GM19023 (cell line): ENCODE data around the gene C5orf24.
"Not testable (repeated sequence)": the region's sequence is repeated elsewhere in the genome, so short reads cannot be mapped to it uniquely, and the experiment has no call there.

Experiments
- ATAC-seq: cut with Tn5 transposase; IDR thresholded peaks from one replicate; pipeline ENCODE4 v1.9.1; 2021; ENCODE audit warnings: mild to moderate bottlenecking, moderate library complexity; ENCODE audit not compliant: unreplicated experiment

C5orf24 gene

DNA sequence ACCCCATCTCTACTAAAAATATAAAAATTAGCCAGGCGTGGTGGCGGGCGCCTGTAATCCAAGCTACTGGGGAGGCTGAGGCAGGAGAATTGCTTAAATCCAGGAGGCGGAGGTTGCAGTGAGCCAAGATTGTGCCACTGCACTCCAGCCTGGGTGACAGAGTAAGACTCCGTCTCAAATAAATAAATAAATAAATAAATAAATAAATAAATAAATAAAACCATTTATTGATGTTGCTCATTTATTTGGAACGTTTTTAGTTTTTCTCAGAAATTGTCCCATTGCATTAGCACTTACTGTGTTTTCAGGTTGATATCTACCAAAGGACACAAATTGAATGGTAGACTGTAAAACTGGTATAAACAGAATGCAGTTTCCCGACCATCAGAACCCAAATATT, 10.7 kb downstream of the C5orf24 start:
- ATAC-seq: not testable (repeated sequence)

DNA sequence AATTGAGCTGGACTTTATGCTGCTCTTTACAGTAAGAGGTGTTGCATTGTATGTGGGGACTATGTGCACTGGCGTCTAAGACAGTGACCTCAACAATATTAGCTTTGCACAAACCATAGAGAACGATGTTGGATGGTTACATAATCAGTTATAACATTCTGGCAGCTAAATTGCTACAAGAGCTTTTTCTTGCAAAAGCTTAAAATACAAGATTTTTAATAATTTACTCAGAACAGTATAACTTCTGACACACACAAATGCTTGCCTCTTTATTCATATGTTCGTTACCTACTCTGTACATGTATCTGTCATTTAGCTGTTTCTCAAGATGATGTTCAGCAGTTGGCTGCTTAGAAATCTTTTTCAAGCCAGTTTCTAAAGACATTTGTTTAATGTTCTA, 11.6 kb downstream of the C5orf24 start:
- ATAC-seq: no peak

DNA sequence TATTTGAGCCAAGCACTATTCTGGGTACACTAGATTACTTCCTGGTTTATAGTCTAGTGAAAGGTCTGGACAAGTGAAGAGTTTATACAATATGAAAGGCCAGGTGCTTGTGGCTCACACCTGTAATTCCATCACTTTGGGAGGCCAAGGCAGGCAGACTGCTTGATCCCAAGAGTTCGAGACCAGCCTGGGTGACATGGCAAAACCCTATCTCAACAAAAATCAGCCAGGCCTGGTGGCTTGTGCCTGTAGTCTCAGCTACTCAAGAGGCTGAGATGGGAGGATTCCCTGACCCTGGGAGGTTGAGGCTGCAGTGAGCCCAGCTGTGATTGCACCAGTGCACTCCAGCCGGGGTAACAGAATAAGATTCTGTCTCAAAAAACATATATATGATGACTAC, 18.9 kb downstream of the C5orf24 start:
- no peak for ATAC-seq

DNA sequence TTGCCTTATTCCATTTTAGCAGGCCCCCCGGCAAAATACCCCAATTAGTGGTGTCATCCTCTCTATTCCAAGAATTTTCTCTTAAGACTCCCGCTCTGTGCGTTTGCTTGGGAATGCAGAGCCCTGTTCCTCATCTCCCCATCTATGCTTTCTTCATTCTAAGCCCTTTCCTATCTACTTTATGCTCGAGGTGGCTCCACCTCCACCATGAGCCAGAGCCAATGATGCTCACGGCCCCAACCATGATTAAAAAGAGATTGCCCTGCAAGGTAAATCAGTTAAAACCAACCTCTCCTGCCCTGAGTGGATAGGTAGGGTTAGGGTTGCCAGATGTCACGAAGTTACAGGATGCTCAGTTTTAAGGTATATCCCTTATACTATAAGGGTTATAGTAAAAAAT, 27.7 kb downstream of the C5orf24 start:
- ATAC-seq: no peak

DNA sequence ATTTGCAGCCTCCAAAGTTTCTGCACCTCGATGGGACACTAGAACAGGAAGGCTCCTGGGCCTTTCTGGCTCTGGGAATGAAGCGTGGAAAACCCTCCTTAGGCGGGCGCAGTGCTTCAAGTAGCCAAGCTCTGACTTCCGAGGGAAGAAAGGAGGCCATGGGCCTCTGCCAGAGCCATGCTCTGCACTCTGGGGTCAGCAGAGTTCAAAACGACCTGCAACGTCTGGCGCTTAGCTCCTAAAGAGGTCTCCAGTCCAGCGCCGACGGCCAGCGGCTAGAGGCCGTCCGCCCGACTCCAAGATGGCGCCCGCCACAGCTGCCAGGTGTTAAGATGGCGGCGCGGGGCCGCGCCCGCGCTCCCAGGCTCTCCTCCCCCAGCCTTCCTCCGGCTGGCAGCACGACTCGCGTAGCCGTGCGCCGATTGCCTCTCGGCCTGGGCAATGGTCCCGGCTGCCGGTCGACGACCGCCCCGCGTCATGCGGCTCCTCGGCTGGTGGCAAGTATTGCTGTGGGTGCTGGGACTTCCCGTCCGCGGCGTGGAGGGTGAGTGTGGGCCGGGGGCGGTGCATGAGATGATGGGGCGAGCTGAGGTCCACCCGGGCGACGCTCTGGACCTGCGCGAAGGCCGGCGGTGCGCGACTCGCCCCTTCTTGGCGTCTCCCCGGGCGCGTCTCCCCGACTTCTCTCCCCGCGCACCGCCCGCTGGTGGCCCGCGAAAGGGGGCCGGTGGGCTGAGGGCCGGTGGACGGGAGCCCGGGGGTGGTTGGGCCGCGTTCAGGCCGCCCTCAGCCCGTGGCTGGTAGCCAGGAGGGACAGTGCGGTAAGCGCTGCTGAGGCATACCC, 28.4 kb downstream of the C5orf24 start, which contains the start of gene TXNDC15:
Gene TXNDC15 (plus strand): TSS at position 385 of the 844 bp plus-strand sequence. CDS start 57 bp downstream, at position 442.
- peak; percentile 83 for ATAC-seq

DNA sequence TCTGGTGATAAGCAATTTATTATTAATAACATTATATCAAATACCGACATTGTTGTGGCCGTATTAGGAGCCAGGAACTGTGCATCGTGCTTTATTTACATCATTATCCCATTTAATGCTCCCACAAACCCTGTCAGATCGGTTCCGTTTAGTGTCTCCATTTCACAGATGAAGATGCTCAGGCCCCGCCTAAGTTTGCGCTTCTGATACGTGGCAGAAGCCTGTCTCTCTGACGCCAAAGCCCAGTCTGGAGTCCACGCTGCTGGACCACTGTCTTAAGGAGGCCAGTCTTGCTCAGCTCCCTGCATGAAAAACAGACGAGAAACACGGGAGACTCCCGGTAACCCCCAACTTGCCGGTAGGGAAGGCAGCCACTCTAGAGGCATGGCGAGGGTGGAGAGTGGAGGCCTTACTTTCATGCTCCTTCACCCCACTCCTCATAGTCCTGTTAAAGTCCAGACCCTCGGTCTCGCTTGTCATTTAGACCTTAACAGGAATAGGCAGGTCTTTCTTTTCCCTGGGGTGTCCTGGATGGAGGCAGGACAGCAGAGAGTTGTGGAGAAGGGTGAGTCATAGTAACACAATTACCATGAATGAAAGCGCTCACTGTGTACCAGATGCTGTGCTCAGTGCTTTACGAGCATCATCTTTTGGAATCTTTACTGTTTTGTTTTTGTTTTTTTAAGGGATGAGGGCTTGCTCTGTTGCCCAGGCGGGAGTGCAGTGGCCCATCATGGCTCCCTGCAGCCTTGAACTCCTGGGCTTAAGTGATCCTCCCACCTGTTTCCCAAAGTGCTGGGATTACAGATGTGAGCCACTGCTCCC, 29.3 kb downstream of the C5orf24 start:
- ATAC-seq: peak; percentile 37

DNA sequence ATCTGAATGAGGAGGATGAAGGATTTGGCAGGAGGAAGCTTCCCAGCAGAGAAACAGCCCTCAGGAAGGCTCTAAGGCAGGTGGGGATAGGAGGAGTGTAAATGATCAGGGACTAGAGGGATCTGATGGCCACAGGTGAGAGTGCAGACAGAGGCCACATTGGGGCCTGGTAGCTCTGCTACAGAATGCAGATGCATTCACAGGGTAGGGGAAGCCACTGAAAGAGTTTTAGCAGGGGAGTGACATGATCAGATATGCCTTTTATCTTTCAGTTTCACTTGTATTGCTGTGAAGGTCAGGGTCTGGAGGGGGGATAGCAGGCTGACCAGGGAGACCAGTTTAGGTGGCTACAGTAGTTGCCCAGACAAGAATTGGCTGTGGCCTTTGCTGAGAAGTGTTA, 31.4 kb downstream of the C5orf24 start:
- no peak for ATAC-seq

DNA sequence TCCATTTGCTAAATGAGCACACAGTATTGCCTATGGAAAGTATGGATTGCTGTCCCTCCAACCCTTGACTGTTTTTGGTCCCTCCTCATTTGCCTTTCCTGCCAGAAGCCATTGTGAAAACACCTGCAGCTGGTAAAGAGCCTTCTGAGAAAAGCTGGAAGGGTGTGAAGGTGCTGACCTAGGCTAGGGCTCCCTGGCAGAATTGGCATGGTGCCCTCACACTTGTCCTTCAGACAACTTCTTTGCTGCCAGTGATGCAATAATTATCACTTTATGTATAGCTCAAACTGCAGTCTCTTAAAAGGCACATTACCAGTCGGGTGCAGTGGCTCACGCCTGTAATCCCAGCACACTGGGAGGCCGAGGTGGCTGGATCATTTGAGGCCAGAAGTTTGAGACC, 32.6 kb downstream of the C5orf24 start:
- ATAC-seq: no peak

DNA sequence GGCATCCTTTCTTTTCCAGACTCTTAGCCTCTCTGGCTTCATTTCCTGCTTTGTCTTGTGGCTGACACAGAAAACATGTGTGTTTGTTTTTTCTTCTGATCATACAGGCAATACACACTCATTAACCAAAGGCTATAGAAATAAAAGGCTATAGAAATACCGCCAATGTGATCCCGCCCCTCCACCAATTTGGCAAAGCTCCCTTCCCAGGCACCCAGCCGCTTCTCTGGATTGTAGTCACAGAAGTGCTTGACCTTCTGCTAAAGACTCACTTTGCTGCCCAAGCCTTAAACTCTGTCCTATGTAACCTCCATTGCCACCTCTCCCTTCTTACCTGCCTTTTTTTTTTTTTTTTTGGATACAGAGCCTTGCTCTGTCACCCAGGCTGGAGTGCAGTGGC, 33.7 kb downstream of the C5orf24 start:
- no peak for ATAC-seq

DNA sequence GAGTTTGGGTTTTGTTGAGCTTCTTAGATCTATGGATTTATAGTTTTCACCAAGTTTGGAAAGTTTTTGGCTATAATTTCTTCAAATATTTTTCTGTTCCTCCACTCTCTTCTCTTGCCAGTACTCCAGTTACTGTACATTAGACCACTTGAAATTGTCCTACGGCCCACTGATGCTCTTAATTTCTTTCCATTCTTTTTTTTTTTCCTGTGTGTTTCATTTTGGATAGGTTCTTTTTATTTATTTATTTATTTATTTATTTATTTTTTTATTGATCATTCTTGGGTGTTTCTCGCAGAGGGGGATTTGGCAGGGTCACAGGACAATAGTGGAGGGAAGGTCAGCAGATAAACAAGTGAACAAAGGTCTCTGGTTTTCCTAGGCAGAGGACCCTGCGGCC, 35.2 kb downstream of the C5orf24 start:
- ATAC-seq: not testable (repeated sequence)

DNA sequence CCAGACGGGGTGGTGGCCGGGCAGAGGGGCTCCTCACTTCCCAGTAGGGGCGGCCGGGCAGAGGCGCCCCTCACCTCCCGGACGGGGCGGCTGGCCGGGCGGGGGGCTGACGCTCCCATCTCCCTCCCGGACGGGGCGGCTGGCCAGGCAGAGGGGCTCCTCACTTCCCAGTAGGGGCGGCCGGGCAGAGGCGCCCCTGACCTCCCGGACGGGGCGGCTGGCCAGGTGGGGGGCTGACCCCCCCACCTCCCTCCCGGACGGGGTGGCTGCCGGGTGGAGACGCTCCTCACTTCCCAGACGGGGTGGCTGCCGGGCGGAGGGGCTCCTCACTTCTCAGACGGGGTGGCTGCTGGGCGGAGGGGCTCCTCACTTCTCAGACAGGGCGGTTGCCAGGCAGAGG, 35.9 kb downstream of the C5orf24 start:
- ATAC-seq: not testable (repeated sequence)

DNA sequence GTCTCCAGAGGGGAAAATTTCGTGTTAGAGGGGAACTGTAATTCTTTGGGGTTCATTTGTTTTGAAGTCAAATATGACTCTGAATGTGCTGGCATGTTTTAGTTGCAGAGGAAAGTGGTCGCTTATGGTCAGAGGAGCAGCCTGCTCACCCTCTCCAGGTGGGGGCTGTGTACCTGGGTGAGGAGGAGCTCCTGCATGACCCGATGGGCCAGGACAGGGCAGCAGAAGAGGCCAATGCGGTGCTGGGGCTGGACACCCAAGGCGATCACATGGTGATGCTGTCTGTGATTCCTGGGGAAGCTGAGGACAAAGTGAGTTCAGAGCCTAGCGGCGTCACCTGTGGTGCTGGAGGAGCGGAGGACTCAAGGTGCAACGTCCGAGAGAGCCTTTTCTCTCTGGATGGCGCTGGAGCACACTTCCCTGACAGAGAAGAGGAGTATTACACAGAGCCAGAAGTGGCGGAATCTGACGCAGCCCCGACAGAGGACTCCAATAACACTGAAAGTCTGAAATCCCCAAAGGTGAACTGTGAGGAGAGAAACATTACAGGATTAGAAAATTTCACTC, 41.9 kb downstream of the C5orf24 start:
- no peak for ATAC-seq

DNA sequence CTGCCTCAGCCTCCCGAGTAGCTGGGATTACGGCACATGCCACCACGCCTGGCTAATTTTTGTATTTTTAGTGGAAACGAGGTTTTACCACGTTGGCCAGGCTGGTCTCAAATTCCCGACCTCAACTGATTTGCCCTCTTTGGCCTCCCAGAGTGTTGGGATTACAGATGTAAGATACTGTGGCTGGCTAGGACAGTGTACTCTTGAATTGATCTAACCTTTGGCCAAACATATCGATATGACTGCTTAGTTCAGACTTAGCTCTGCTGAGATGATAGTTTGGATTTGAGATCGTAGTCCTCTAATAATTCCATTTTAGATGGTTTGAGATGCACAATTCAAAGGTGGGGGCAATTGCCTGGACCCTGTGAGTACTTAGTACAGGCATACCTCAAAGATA, 43.6 kb downstream of the C5orf24 start:
- no peak for ATAC-seq

DNA sequence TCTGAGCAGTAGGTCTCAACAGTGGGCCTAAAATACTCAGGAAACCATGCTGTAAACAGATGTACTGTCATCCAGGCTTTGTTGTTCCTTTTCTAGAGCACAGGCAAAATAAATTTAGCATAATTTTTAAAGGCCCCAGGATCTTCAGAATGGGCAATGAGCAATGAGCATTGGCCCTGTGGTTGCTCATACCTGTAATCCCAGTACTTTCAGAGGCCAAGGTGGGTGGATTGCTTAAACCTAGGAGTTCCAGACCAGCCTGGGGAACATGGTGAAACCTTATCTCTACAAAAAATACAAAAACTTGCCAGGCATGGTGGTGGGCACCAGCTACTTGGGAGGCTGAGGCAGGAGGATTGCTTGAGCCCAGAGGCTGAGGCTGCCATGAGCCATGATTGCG, 45.7 kb downstream of the C5orf24 start:
- no peak for ATAC-seq

DNA sequence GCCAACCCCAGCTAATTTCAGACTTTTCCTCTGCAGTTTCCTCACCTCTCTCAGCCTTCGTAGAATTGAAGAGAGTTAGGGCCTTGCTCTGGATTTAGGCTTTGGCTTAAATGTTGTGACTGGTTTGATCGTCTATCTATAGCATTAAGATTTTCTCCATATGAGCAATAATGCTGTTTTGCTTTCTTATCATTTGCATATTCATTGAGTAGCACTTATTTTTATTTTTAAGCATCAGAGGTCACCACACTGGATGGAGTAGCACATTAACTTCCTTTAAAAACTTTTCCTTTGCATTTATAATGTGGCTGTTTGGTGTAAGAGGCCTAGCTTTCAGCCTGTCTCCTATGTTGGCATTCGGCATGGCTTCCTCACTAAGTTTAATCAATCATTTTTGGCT, 46.5 kb downstream of the C5orf24 start:
- ATAC-seq: no peak

DNA sequence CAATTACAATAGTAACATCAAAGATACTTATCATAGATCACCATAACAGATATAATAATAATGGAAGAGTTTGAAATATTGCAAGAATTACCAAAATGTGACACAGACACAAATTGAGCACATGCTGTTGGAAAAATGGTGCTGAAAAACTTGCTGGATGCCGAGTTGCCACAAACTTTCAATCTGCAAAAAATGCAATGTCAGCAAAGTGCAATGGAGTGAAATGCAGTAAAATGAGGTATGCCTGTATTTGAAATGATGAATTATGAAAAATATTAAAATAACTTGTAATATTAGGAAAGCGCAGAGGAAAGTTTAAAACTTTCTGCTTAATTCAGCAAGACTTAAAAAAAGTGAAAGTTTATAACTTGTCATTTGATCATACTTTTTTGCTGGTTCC, 47.2 kb downstream of the C5orf24 start:
- ATAC-seq: no peak

DNA sequence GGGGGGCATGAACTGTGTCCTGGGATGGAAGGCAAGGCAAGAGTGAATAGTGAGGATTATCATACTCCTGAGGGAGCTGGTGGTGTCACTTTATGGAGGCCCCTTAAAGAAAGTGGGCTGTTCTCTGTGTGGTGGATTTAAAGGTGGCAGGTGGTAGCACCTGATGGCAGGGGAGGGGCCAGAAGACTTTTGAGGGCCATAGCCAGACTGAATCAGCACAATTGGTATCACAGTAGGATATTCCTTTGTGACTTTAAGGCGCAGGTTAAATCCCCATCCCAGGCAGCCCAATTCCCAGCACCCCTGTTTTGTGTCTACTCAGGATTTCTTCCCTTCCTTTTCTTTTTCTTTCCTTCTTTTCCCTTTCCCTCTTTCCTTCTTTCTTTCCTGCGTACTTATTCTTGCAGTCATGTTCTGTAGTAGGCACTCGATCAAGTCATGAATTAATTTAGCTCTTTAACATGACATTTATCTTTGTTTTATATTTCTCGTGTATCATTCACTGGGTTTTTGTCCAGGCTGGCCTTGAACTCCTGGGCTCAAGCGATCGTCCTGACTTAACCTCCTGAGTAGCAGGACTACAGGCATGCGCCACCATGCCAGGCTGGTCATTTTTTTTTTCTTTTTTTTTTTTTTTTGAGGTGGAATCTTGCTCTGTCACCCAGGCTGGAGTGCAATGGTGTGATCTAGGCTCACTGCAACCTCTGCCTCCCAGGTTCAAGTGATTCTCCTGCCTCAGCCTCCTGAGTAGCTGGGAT, 48.2 kb downstream of the C5orf24 start:
- ATAC-seq: no peak

DNA sequence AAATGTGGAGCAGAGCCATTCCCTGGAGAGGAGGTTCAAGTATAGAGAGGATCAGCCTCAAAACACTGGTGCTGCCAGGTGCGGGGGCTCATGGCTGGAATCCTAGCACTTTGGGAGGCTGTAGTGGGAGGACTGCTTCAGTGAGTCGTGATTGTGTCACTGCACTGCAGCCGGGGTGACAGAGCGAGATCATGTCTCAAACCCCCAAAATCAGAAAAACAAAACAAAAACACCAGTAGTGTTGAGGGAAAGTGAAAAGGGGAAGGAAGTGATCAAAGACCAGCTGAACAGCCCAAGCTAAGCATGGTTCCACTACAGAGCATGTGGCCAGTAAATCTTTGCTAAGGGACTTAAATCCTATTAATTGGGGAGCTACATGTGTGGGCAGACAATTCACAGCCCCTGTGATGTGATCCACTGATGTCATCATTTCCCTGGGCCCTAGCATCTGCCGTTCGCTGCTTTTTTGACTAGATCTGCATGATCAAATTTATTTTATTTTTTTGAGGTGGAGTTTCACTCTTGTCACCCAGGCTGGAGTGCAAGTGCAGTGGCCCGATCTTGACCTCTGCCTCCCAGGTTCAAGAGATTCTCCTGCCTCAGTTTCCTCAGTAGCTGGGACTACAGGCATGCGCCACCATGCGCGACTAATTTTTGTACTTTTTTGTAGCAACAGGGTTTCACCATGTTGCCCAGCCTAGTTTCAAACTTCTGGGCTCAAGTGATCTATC, 56.5 kb downstream of the C5orf24 start:
- no peak for ATAC-seq

DNA sequence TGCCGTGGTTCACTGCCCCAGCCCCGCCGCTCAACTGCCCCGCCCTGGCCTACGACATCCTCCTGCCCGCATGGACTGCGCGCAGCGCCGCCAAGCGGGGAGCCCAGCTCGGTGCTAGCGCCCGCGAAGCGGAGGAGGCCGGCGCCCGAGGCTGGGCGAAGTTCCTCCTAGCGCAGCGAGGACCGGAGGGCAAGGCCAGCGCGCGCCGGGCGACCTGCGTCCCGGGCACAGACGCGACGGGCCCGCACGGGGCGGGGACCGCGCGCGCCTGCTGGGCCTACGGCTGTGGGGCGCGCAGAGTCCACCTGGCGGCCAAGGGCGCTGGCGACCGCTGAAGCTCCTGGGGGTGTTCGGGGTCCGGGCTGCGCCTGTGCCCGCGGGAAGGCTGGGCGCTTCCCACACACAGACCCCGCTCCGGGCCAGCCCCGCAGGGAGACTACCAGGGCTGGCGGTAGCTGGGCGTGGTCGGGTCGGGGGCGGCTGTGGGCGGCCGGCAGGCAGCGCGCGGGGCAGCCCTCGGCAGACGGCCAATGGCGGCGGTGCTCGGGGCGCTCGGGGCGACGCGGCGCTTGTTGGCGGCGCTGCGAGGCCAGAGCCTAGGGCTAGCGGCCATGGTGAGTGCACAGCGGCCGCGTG, 59.0 kb downstream of the C5orf24 start, which contains the start of gene PCBD2:
Gene PCBD2 (plus strand): TSS at position 522 of the 636 bp plus-strand sequence. CDS start 9 bp downstream, at position 531.
- ATAC-seq: peak; percentile 78
